Endodermal cell (in vitro differentiated cells): Measurements from ENCODE around the gene H2AZ2. TPM values are rescaled to one million over a fixed set of nuclear protein-coding genes. Genes with fewer than 3 reads are reported as not detected.

Experiments used
- DNase-seq: peaks from one replicate; pipeline ENCODE4 v3.0.0-alpha.2; 2017
- H3K27ac ChIP-seq: 2 replicates; pipeline ENCODE4 v1.5.1; 2013; ENCODE audit warnings: mild to moderate bottlenecking, low read depth, low read length, moderate library complexity
- H3K27me3 ChIP-seq: 2 replicates; pipeline ENCODE4 v1.6.1; 2013; ENCODE audit warnings: mild to moderate bottlenecking, low read length, moderate library complexity; ENCODE audit not compliant: insufficient read depth, control insufficient read depth, poor library complexity, severe bottlenecking
- H3K36me3 ChIP-seq: 2 replicates; pipeline ENCODE4 v1.7.0; 2013; ENCODE audit warnings: mild to moderate bottlenecking, low read length, moderate library complexity; ENCODE audit not compliant: control insufficient read depth, insufficient read depth
- H3K4me1 ChIP-seq: one replicate; pipeline ENCODE4 v1.7.0; 2013; ENCODE audit warnings: low read length; ENCODE audit not compliant: control insufficient read depth, insufficient read depth
- H3K4me3 ChIP-seq: 2 replicates; pipeline ENCODE4 v1.5.1; 2013; ENCODE audit warnings: mild to moderate bottlenecking, low read length, moderate library complexity
- H3K9ac ChIP-seq: 2 replicates; pipeline ENCODE4 v1.6.1; 2013; ENCODE audit warnings: mild to moderate bottlenecking, low read length, moderate library complexity; ENCODE audit not compliant: poor library complexity, severe bottlenecking; ENCODE audit errors: extremely low read depth
- H3K9me3 ChIP-seq: 2 replicates; pipeline ENCODE4 v1.6.1; 2013; ENCODE audit warnings: mild to moderate bottlenecking, low read length, moderate library complexity; ENCODE audit not compliant: control insufficient read depth
- H3K27ac Mint-ChIP-seq: 2 replicates; pipeline ENCODE4 v1.8.0; 2020; ENCODE audit warnings: mixed read lengths
- H3K27me3 Mint-ChIP-seq: 2 replicates; pipeline ENCODE4 v1.8.0; 2021; ENCODE audit warnings: mild to moderate bottlenecking, mixed read lengths; ENCODE audit not compliant: insufficient read depth
- H3K36me3 Mint-ChIP-seq: 2 replicates; pipeline ENCODE4 v1.8.0; 2020; ENCODE audit warnings: low read depth, mixed read lengths
- H3K4me1 Mint-ChIP-seq: 2 replicates; pipeline ENCODE4 v1.8.0; 2020; ENCODE audit warnings: mixed read lengths
- H3K4me3 Mint-ChIP-seq: 2 replicates; pipeline ENCODE4 v1.8.0; 2020; ENCODE audit warnings: mild to moderate bottlenecking, moderate library complexity, mixed read lengths
- H3K9me3 Mint-ChIP-seq: 2 replicates; pipeline ENCODE4 v1.8.0; 2020; ENCODE audit warnings: mild to moderate bottlenecking, mixed read lengths
- WGBS, 2 experiments: methylation state at CpG; one replicate each; pipeline versions ENCODE4 v1.1.5 to v1.1.7; 2013; ENCODE audit warnings: missing lambda C conversion rate in 2 of 2, mixed read lengths in 1 of 2; ENCODE audit not compliant: insufficient coverage in 1 of 2, insufficient read length in 1 of 2; 5-methylcytosine and 5-hydroxymethylcytosine counted together
- total RNA-seq, 2 donors: library from RNA; stranded (reverse); fragmentation: NEBNext Ultra II Directional in 1 of 2; extraction: Animal tissue kit (Norgen Biotek cat#: 25700) in 1 of 2; gene quantifications; 2 replicates in 1 of 2; 3 replicates in 1 of 2; pipeline ENCODE4 v1.2.1, GENCODE V29; 2021
- TF ChIP-seq, protein P1 (sequence below): fragments of 200-600 bp; sonication (generic); conservative IDR thresholded peaks from 2 replicates; pipeline ENCODE4 v1.5.0; 2021; ENCODE audit warnings: antibody characterized with exemption, mild to moderate bottlenecking

The H2AZ2 gene
- total RNA-seq, 2 donors from 2014 or later, result 179 to 201 TPM

DNA sequence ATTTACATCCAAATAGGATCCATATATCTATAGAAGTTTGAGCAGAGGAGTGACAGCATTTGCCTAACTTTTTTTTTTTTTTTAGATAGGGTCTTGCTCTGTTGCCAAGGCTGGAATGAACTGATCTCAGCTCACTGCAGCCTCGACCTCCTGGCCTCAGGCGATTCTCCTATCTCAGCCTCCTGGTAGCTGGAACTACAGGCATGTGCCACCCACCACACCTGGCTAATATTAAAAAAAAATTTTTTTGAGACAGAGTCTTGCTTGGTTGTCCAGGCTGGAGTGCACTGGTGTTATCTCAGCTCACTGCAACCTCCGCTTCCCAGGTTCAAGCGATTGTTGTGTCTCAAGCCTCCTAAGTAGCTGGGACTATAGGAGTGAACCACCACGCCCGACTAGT is 36.3 kb downstream of the H2AZ2 start:
- H3K36me3 Mint-ChIP-seq, result no peaks in the 10 kb centered on the region
- no peaks in the 10 kb centered on the region for H3K27me3 Mint-ChIP-seq
- no peak for DNase-seq
- Histone ChIP-seq H3K4me3 (no peak overlapping the region), H3K4me1 (no peaks in the 10 kb centered on the region), H3K9me3 (no peaks in the 10 kb centered on the region), H3K27ac (no peak overlapping the region), H3K27me3 (no peaks in the 10 kb centered on the region), H3K36me3 (no peaks in the 10 kb centered on the region), H3K9ac (no peak overlapping the region)
- TF ChIP-seq, protein P1, sequence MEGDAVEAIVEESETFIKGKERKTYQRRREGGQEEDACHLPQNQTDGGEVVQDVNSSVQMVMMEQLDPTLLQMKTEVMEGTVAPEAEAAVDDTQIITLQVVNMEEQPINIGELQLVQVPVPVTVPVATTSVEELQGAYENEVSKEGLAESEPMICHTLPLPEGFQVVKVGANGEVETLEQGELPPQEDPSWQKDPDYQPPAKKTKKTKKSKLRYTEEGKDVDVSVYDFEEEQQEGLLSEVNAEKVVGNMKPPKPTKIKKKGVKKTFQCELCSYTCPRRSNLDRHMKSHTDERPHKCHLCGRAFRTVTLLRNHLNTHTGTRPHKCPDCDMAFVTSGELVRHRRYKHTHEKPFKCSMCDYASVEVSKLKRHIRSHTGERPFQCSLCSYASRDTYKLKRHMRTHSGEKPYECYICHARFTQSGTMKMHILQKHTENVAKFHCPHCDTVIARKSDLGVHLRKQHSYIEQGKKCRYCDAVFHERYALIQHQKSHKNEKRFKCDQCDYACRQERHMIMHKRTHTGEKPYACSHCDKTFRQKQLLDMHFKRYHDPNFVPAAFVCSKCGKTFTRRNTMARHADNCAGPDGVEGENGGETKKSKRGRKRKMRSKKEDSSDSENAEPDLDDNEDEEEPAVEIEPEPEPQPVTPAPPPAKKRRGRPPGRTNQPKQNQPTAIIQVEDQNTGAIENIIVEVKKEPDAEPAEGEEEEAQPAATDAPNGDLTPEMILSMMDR, result no peak
- H3K4me3 Mint-ChIP-seq, result no peak overlapping the region
- no peaks in the 10 kb centered on the region for H3K4me1 Mint-ChIP-seq
- no peaks in the 10 kb centered on the region for H3K9me3 Mint-ChIP-seq
- 93% methylated on average over 5 to 6 of the region's 6 CpGs for WGBS, 2 experiments
- no peak overlapping the region for H3K27ac Mint-ChIP-seq

DNA sequence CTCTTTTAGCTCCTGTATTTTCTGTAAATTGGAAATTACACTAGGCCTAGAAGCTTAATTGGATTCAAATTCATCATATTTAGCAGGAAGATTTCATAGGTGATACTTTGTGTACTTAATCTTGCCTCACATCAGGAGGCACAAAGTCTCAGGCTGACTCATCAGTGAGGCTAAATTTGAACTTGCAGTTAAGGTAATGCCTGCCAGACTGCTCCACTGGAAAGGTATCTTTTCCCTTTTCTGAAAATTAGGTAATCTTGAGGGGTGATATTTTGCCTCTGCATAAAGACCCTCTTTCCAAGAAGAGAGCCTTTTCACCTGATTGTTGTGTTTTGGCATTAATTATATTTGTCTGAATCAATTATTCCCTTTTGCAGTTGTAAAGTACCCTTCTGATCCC is 36.8 kb downstream of the H2AZ2 start:
- TF ChIP-seq, protein P1, result no peak
- Mint-ChIP-seq H3K4me1 (no peaks in the 10 kb centered on the region), H3K9me3 (no peaks in the 10 kb centered on the region), H3K27me3 (no peaks in the 10 kb centered on the region), H3K27ac (no peak overlapping the region), H3K4me3 (no peak overlapping the region), H3K36me3 (no peaks in the 10 kb centered on the region)
- DNase-seq, result no peak
- H3K27me3 ChIP-seq, result no peaks in the 10 kb centered on the region
- no peaks in the 10 kb centered on the region for H3K9me3 ChIP-seq
- no peaks in the 10 kb centered on the region for H3K4me1 ChIP-seq
- no peak overlapping the region for H3K4me3 ChIP-seq
- no peaks in the 10 kb centered on the region for H3K36me3 ChIP-seq
- H3K9ac ChIP-seq, result no peak overlapping the region
- H3K27ac ChIP-seq, result no peak overlapping the region

DNA sequence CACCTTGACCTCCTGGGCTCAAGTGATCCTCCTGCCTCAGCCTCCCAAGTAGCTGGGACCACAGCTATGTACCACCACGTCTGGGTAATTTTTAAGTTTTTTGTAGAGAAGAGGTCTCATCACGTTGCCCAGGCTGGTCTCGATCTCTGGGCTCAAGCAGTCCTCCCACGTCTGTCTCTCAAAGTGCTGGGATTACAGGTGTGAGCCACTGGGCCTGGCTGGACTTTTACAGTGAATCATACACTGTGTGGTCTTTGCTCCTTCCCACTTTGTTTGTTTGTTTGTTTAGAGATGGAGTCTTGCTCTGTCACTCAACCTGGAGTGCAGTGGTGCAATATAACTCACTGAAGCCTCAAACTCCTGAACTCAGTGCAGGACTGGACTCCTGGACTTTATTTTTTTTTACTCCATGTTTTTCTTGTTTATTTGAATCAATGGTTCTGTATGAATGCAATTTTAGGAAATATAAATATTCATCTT is 38.9 kb downstream of the H2AZ2 start:
- Mint-ChIP-seq H3K36me3 (no peaks in the 10 kb centered on the region), H3K4me1 (no peaks in the 10 kb centered on the region), H3K4me3 (no peak overlapping the region), H3K9me3 (no peaks in the 10 kb centered on the region), H3K27me3 (no peaks in the 10 kb centered on the region), H3K27ac (no peak overlapping the region)
- H3K4me3 ChIP-seq, result no peak overlapping the region
- H3K27ac ChIP-seq, result no peak overlapping the region
- H3K9me3 ChIP-seq, result no peaks in the 10 kb centered on the region
- 91 to 92% methylated on average over 4 of the region's 4 CpGs for WGBS, 2 experiments
- no peak overlapping the region for H3K9ac ChIP-seq
- no peak for DNase-seq
- no peaks in the 10 kb centered on the region for H3K4me1 ChIP-seq
- TF ChIP-seq, protein P1, result no peak
- no peaks in the 10 kb centered on the region for H3K27me3 ChIP-seq
- H3K36me3 ChIP-seq, result no peaks in the 10 kb centered on the region
